Left kidney (tissue), 2 donors: ENCODE measurements around the gene EBP. TPM values are rescaled to one million over a fixed set of nuclear protein-coding genes. Genes with fewer than 3 reads are reported as not detected.
"Not testable (repeated sequence)": the region's sequence is repeated elsewhere in the genome, so short reads cannot be mapped to it uniquely, and the experiment has no call there.

Experiments used
- DNase-seq: peaks from one replicate; pipeline ENCODE4 v3.0.0-alpha.2; 2013
- polyA plus RNA-seq: library from polyadenylated mRNA; unstranded; fragments of 120-200 nt; gene quantifications from one replicate; pipeline ENCODE4 v1.2.1, GENCODE V29; 2013; ENCODE audit not compliant: insufficient read length

EBP gene
- polyA plus RNA-seq, 1 donor, result 75.4 TPM

DNA sequence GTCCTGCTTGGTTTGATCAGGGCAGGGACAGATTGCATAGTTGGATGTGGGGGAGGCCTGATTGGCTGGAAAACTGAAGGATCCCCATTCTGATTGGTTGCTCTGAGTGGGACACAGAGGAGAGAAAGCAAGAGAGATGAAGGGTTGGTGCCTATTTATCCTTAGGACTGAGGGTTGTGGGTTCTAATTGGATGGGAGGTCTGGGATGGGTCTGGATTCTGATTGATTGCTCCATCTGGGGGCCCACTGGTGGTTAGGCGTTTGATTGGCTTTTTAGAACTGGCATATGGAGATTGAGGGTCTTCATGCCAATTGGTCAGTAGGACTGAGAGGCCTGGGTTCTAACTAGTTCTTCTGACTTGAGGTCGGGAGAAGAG, 644 bp upstream of the EBP start:
- no peak for DNase-seq

DNA sequence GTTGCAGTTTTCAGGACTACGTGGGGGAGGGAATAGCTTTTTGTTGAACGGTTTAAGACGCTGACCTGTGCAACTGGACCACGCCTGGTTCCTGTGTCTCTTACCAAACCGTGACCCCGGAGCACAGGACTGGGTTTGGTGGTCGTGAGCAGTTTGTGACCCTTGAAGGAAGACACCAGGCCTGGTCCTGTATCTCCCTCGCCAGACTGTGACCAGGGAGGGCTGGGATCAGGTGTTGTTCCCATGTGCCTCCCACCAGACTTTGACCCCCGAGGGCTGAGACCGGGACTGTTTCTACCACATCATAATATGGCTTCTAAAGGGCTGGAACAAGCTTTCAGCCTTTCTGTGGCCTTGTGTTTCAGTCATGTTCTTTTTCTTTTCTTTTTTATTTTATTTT, 683 bp downstream of the EBP start:
- no peak for DNase-seq

GRCh38 chrX:48523682-48524081, 2.1 kb downstream of the EBP start:
- no peak for DNase-seq

DNA sequence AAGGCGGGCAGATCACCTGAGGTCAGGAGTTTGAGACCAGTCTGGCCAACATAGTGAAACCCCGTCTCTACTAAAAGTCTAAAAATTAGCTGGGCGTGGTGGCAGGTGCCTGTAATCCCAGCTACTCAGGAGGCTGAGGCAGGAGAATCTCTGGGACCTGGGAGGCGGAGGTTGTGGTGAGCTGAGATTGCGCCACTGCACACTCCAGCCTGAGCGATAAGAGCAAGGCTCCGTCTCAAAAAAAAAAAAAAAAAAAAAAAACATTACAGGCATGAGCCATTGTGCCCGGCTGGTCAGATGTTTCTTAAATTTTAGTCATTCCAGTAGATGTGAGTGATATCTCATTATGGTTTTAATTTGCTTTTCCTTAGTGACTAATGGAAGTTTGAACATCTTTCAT, 4.2 kb downstream of the EBP start:
- not testable (repeated sequence) for DNase-seq

DNA sequence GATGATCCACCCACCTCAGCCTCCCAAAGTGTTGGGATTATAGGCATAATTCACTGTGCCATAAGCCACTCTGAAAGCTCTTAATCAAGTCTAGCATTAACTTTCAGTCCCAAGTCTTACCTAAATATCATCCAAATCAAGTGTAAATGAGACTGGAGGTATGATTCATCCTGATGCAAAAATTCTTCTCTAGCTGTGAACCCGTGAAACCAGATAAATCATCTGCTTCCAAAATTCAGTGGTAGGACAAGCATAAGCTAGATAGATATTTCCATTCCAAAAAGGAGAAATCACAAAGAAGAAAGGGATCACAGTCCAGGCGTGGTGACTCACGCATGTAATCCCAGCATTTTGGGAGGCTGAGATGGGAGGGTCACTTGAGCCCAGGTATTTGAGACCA, 9.1 kb downstream of the EBP start:
- no peak for DNase-seq

- no peak for DNase-seq
These were observed 9.9 kb downstream of the EBP start for GRCh38 chrX:48531358-48531959.

DNA sequence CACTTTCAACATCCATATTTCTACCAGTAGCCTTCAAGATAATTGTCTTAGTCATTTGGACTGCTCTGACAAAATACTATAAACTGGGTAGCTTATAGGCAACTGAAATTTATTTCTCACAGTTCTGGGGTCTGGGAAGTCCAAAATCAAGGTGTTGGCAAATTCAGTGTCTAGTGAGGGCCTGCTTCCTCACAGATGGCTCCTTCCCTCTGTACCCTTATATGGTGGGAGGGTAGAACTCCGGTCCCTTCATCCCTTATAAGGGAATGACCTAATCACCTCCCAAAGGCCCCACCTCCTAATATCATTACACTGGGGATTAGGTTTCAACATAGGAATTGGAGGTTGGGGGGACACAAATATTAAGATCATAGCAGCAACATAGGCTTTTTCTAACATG, 10.6 kb downstream of the EBP start:
- no peak for DNase-seq

DNA sequence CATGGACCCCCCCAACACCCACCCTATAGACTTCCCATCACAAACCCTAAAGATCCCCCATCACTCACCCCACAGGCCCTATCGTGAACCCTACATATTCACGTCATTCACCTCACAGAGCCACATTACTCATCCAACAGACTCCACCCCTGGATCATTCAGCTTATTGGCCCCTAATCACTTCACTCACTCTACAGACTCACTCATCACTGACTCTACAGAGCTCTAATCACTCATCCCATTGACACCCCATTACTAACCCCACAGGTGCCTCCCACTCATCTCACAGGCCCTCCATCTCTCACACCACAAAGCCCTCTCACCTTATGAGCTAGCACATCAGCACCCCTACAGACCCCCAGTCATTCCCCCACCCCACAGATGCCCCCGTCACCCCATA, 11.6 kb downstream of the EBP start:
- DNase-seq, result no peak

GRCh38 chrX:48538641-48539344, 17.2 kb downstream of the EBP start:
- DNase-seq, result no peak

- DNase-seq, result peak; percentile 93
These were observed 17.9 kb downstream of the EBP start, which contains the start of gene TBC1D25 for GRCh38 chrX:48539345-48540027. Gene TBC1D25, plus strand, starts transcription at chrX:48539714. Its CDS starts 84 bp downstream, at chrX:48539798.

DNA sequence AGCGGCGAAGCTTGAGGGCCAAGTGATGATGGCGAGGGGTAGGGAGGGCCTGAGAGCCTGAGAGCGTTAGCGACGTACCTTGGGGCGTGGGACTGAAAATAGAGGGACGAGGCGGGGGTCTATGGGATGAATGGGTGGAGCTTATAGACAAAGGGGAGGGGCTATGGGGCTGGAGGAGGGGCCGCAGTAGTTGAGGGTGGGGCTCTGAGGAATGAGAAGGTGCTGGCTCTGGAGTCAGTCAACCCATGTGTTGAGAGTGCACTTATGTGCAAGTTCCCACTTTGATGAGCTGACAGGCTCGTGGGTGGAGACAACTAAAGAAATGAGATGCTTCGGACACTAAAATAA, 18.4 kb downstream of the EBP start:
- DNase-seq, result no peak

DNA sequence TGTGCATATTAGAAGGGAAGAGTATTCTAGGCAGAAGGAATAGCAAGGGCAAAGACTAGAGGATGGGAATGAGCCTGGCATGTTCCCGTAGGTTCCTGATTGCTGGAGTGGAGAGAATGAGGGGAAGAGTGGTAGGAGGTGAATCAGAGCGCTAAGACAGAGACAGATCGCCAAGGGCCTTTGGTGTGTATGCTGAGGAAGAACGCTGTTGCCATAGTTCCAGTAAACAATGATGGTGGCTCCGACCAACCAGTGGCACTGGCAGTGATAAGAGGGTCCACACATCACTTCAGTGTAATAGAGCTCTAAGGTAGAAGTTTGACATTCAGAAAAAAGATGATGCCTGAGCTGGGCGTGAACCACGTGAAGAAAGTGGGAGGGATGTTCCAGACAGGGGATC, 18.9 kb downstream of the EBP start:
- no peak for DNase-seq

DNA sequence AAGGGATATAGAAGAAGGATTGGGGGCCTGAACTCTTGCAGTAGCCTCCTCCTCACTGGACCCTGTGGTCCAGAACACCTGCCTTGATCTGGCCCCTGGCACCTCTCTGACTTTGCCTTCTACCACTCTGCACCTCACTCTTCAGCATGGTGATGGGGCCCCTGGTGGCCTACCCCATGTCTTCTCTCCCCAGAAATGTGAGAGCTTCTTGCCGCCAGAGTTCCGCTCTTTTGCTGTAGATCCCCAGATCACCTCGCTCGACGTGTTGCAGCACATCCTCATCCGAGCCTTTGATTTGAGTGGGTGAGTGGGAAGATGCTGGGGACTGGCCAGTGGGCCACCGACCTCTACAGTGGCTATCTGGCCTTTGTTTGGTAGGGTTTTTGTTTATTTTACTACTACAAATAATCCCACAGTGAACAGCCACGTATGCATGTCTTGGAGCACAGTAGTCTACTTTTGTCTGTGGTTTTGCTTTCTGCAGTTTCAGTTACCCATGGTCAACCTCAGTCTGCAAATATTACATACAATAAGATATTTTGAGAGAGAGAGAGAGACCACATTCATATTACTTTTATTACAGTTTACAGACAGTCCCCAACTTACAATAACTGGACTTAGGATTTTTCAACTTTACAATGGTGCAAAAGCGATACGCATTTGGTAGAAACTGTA, 19.7 kb downstream of the EBP start:
- no peak for DNase-seq

GRCh38 chrX:48548871-48549270, 27.3 kb downstream of the EBP start:
- no peak for DNase-seq

- not testable (repeated sequence) for DNase-seq
These were observed 34.2 kb downstream of the EBP start for GRCh38 chrX:48555731-48556325.

DNA sequence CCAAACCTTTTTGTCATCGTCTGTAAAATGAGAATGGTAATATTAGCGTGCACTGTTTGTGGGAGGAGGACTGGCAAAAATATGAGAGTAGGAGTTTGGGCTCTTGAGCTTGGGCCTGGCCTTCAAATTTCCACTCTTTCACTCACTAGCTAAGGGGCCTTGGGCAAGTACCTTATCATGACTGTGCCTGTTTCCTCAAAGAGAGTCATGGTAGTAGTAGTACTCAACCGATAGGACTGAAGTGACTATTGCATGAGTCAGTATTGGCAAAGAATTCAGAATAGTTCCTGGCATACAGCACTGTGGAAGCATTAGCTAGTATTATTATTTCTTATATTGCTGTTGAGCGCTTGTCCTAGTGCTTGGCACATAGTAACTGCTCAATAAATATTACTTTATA, 36.7 kb downstream of the EBP start:
- DNase-seq, result no peak

DNA sequence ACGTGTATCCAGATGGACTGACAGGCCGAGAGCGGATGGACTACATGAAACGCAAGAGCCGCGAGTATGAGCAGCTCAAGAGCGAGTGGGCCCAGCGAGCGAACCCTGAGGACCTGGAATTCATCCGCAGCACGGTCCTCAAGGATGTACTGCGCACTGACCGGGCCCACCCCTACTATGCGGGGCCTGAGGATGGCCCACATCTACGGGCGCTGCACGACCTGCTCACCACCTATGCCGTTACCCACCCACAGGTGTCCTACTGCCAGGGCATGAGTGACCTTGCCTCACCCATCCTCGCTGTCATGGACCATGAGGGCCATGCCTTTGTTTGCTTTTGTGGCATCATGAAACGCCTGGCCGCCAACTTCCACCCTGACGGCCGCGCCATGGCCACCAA, 38.0 kb downstream of the EBP start:
- no peak for DNase-seq

- no peak for DNase-seq
These were observed 38.4 kb downstream of the EBP start for GRCh38 chrX:48560056-48560455.

DNA sequence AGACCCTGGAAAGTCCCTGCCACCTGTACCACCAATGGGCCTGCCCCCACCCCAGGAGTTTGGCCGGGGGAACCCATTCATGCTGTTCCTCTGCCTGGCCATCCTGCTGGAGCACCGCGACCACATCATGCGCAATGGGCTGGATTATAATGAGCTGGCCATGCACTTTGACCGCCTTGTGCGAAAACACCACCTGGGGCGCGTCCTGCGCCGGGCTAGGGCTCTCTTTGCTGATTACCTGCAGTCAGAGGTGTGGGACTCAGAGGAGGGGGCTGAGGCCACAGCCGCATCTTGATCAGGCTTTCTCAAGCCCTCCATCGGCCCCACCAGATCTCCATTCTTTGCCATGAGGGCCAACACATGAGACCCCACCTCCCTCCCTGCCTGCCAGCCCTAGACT, 39.1 kb downstream of the EBP start:
- DNase-seq, result no peak

DNA sequence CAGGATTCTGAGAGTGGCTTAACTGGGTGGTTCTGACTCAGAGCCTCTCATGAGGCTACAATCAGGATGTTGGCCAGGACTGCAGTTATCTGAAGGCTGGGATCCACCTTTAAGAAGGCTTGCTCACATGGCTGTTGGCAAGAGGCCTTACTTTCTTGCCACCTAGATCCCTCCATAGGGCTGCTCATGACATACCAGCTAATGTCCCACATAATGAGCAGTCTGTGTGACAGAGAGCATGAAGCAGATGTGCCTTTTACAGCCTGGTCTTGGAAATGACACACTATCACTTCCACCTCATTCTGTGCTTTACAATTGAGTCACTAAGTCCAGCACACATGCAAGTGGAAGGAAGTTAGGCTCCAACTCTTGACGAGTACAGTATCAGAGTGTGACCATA, 48.4 kb downstream of the EBP start:
- no peak for DNase-seq

DNA sequence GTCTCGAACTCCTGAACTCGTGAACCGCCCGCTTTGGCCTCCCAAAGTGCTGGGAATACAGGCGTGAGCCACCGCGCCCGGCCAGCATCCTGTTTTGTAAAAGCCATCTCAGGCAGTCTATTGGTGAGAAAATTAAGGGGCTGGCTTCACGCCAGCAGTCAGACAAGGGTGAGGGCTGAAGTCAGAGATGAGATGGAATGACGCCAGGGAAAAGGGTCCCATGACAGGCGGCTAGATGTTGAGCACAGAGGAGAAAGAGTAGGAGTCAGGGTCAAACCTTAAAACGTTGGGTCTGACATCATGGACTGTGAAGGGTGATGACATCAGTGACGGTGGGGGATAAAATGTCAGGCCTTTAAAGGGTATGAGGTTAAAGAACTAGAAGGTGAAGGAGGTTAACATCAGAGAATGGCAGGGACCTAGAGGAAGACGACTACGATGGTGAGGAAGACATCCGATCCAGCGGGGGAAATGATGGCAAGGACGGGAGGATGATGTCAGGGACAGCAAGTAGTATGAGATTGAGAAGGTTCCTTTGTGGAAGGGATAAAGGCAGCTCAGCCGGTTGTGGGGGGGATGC, 52.2 kb downstream of the EBP start:
- peak; percentile 11 for DNase-seq
